Colon (tissue), 2 donors: Measurements from ENCODE around the gene PNCK.
"Not testable (repeated sequence)": the region's sequence is repeated elsewhere in the genome, so short reads cannot be mapped to it uniquely, and the experiment has no call there.

Experiments used
- FAIRE-seq: peaks from 2 replicates; lab custom pipeline; 2012; peaks lifted over from hg19 to GRCh38; lab: Jason Lieb, UNC
- donor health status: control.
- donor health status: control.

Gene PNCK

GRCh38 chrX:153685751-153686696 lies 12.4 kb upstream of the PNCK start:
- no peak for FAIRE-seq

DNA sequence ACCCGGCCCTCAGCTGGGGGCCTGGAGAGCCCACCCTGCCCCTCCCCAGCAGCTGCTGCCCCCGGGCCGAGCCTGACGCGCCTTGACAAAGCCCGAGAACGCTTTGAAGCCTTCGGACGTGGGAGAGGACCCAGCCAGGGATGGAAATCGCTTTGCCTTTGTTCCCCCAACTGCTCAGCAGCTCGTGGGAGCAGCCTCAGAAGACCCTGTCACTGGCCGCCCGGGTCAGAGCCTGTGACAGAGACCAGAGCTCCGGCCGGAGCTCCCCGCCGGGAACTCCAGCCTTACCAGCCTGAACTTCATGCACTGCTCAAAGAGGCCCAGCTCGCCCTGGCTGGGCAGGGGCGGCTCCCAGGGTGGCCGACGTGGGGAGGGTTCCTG lies 11.5 kb upstream of the PNCK start:
- FAIRE-seq: no peak

GRCh38 chrX:153684467-153685155 lies 11.0 kb upstream of the PNCK start:
- FAIRE-seq: no peak

GRCh38 chrX:153683486-153683885 lies 9.9 kb upstream of the PNCK start:
- not testable (repeated sequence) for FAIRE-seq

DNA sequence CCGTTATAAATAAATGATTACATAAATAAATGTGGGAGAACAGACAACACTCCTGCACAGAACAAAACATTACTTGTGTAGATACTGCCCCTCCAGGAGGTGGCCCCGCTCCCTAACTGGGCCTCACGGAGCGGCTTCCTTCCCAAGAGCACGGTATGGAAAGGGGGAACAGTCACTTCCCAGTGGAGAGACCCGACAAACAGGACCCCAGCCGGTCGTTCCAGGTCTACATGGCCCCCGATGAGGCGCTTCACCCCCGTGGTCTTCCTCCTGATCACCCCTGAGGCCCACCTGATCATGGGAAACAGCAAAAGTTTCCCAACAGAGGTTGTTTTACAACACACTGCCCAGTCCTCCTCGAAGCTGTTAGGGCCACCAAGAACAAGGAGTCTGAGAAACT lies 7.6 kb upstream of the PNCK start:
- FAIRE-seq: no peak

GRCh38 chrX:153674219-153674851 lies 722 bp upstream of the PNCK start:
- FAIRE-seq: no peak

- no peak for FAIRE-seq
Measured at GRCh38 chrX:153672531-153673427, 834 bp downstream of the PNCK start.

GRCh38 chrX:153671589-153672530 lies 1.8 kb downstream of the PNCK start:
- FAIRE-seq: no peak

GRCh38 chrX:153670748-153671588 lies 2.6 kb downstream of the PNCK start:
- no peak for FAIRE-seq

GRCh38 chrX:153669901-153670731 lies 3.5 kb downstream of the PNCK start:
- FAIRE-seq: no peak

DNA sequence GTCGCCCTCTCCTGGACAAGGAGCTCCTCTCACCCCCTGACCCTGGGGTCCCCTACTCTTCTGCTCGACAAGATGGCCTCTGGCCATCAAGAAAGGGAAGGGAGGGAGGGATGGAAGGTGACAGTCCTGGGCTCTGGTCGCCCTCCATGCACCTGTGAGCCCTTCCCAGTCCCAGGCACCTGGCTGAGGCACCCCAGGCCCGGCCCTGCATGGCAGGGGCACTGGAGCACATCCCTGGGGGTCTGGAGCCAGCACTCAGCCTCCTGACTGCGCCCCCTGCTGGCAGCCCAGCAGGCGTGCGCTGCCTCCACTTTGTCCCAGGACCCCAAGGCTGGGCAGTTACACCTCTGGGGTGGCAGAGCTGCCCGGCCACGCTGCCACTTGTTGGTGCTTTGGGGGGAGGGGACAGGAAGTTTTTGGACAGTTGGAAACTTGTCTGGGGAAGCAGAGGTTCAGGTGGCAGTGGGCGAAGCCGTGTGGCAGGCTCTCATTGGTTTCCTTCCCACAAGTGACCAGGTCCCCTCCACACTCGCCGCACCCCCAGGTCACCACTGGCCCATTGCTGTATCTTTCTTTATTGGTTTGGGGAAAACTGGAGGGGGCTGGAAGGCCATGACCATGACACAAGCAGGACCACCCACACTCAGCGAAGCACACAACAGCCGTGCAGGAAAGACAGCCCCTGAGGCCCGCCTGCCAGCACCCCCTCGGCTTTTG lies 4.3 kb downstream of the PNCK start:
- FAIRE-seq: no peak

DNA sequence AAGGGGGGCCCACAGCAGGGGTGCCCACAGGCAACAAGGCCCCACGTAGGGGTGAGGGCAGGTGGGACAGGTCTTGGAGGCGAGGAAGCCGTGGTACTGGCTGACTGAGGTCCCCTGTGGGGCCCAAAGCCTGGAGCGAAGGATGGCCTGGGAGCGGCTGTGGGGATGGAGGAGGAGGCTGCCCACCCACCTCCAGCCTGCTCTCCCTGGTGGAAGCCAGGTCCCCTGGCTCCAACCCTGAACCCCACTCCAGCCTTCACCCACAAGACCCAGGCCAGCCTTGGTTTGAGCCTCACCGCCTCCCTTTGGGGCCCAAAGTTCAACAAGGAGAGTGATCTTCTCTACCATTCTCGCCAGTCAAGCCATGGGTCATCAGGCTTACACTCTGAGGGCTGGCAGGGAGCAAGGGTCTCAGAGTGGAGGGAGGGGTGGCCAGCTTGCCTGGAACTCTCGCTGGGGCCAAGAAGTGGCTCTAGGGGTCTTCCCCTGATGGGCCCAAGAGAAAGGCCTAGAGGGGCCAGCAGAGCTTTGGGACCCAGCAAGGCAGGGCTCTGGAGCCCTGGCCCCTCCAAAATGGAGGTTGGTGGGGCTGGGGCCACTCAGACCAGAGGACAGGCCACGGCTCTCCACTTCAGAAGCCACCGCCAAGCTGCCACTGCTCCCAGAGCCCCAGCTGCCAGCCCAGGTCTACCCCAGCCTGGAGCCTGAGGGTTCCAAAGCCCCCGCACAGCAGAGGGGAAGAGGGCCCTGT lies 5.0 kb downstream of the PNCK start:
- FAIRE-seq: no peak

- no peak for FAIRE-seq
Measured at GRCh38 chrX:153667956-153668396, 5.6 kb downstream of the PNCK start.

DNA sequence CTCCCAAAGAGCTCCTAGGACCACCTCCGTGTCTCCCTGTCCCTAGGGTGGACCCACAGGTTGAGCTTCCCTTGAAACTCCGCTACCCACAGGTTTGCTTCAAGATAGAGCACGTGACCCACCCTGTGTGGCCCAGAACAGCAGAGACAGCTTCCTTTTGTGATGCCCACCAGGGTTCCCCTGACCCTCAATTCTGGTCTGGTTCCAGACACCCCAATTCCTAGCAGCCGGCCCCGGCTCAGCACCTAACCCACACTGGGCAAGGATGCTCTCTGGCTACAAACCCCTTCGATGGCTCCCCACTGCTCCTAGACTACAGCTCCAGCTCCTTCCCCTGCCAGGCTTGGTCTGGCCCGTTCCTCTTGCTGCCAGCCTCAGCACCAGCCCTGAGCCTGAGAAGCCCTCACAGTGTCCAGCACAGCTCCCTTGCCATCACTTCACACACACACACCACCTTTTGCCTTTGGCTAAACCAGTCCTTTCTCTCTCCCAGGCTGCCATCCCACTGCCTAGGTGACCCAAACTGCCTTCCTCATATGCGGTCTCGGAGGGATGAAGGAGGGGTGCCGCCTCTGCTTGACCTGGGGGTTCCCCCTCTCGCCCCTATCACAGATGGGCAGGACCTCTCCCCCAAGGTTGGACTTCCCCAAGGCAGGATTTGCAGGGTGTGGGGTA lies 6.2 kb downstream of the PNCK start:
- no peak for FAIRE-seq

DNA sequence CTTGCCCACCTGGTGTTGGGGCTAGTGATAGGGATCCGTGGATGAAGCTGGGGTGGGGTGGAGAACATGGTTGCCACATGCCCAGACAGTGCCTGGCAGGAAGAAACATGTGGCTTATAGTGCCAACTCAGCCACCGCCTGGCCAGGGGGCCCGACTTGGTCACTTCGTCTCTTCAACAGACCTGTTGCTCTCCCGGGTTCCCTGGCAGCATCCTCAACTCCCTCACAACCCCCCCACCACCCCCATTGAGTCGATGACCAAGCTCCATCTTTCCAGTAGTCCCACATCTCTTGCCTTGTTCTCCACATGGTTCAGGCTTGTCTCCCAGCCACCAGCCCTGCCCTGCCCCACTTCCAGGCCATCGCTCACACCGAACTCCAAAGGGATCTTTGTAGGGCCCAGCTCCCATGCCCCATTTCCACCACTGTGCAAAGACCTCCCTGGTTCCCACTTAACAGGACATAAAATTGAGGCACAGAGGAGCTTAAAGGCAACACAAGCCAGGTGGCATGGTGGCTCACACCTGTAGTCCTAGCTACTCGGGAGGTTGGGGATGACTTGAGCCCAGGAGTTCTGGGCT lies 7.8 kb downstream of the PNCK start:
- no peak for FAIRE-seq

GRCh38 chrX:153662266-153662665 lies 11.3 kb downstream of the PNCK start:
- no peak for FAIRE-seq
